NCI-H82 (cell line): ENCODE results near the gene ONECUT1.
A peak's percentile ranks its signal among the peaks of the same experiment; 100 is the strongest.

Experiments
- DNase-seq: peaks from one replicate; lab custom pipeline; 2025; lab: John Stamatoyannopoulos, UW

Gene ONECUT1

GRCh38 chr15:52731732-52732470 is 58.2 kb downstream of the ONECUT1 start:
- no peak for DNase-seq

GRCh38 chr15:52731004-52731403 is 59.1 kb downstream of the ONECUT1 start:
- DNase-seq, result no peak

GRCh38 chr15:52730594-52730993 is 59.5 kb downstream of the ONECUT1 start:
- no peak for DNase-seq

GRCh38 chr15:52730173-52730572 is 60.0 kb downstream of the ONECUT1 start:
- no peak for DNase-seq

- no peak for DNase-seq
Observed at GRCh38 chr15:52728899-52729298, 61.2 kb downstream of the ONECUT1 start.

- no peak for DNase-seq
Observed at GRCh38 chr15:52727815-52728214, 62.3 kb downstream of the ONECUT1 start.

- DNase-seq, result no peak
Observed at GRCh38 chr15:52726195-52726594, 63.9 kb downstream of the ONECUT1 start.

GRCh38 chr15:52718551-52718950 is 71.6 kb downstream of the ONECUT1 start:
- DNase-seq, result no peak

- DNase-seq, result no peak
Observed at GRCh38 chr15:52717924-52718323, 72.2 kb downstream of the ONECUT1 start.

- no peak for DNase-seq
Observed at GRCh38 chr15:52717481-52717880, 72.7 kb downstream of the ONECUT1 start.

GRCh38 chr15:52716536-52716935 is 73.6 kb downstream of the ONECUT1 start:
- no peak for DNase-seq

GRCh38 chr15:52715411-52715810 is 74.7 kb downstream of the ONECUT1 start:
- DNase-seq, result no peak

- no peak for DNase-seq
Observed at GRCh38 chr15:52714968-52715367, 75.2 kb downstream of the ONECUT1 start.

- no peak for DNase-seq
Observed at GRCh38 chr15:52710708-52711389, 79.3 kb downstream of the ONECUT1 start.

- no peak for DNase-seq
Observed at GRCh38 chr15:52710050-52710707, 80.0 kb downstream of the ONECUT1 start.

GRCh38 chr15:52709187-52709981 is 80.8 kb downstream of the ONECUT1 start:
- DNase-seq, result peak; percentile 78
